ENCODE results near the gene DOCK2.
A peak's percentile ranks its signal among the peaks of the same experiment; 100 is the strongest.

The DOCK2 gene

DNA sequence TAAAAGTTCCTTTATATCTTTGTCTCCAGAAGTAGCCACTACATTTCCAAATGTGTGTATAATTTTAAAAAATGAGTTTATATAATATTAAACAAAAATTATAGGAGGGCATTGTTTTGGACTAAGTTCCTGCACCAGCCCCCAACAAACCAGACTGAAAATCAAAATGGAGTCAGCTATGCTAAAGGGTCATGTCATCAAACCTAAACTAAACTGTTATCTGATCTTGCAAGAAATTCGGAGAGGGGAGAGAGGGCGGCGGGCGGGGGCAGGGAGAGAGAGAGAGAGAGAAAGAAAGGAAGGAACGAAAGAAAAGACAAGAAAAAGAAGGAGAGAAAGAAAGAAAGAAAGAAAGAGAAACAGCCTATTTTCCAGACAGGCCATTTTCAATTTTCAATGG lies 63.5 kb downstream of the DOCK2 start:
- TF ChIP-seq, protein P1, sequence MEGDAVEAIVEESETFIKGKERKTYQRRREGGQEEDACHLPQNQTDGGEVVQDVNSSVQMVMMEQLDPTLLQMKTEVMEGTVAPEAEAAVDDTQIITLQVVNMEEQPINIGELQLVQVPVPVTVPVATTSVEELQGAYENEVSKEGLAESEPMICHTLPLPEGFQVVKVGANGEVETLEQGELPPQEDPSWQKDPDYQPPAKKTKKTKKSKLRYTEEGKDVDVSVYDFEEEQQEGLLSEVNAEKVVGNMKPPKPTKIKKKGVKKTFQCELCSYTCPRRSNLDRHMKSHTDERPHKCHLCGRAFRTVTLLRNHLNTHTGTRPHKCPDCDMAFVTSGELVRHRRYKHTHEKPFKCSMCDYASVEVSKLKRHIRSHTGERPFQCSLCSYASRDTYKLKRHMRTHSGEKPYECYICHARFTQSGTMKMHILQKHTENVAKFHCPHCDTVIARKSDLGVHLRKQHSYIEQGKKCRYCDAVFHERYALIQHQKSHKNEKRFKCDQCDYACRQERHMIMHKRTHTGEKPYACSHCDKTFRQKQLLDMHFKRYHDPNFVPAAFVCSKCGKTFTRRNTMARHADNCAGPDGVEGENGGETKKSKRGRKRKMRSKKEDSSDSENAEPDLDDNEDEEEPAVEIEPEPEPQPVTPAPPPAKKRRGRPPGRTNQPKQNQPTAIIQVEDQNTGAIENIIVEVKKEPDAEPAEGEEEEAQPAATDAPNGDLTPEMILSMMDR (IDR thresholded peaks at IDR 0.05; ENCODE audit: low read depth, low read length) = no peak
- no peak overlapping the region for H3K4me3 ChIP-seq (replicated peaks in 1 of 2; ENCODE audit: low read depth in 2 of 2, low read length in 2 of 2)
- no peak for DNase-seq (ENCODE audit: low read depth in 2 of 2)

DNA sequence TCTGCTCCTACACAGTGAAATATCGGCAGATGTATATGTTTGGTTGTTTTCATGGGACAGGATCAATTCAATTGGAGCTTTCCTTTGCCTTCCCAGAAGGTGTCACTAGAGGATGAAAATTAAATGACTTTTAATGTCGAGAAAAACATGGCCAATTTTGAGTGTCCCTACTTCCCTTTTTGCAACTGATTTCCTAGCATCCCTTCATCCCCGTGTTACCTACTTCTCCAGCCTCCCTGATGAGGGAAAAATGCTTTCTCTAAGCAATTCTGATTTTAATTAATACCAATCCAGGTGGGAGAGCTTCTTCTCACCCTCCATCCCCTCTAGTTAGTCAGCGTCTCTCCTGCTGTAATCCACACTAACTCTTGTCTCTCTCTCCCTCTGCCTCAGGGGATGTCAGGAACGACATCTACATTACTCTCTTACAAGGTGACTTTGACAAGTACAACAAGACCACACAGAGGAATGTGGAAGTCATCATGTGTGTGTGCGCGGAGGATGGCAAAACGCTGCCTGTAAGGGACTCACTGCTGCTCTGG lies 64.9 kb downstream of the DOCK2 start:
- no peak overlapping the region for H3K4me3 ChIP-seq (replicated peaks in 1 of 2; ENCODE audit: low read depth in 2 of 2, low read length in 2 of 2)
- DNase-seq (ENCODE audit: low read depth in 2 of 2) = peak; percentile 73 to 74
- TF ChIP-seq, protein P1 (IDR thresholded peaks at IDR 0.05; ENCODE audit: low read depth, low read length) = peak; percentile 47

DNA sequence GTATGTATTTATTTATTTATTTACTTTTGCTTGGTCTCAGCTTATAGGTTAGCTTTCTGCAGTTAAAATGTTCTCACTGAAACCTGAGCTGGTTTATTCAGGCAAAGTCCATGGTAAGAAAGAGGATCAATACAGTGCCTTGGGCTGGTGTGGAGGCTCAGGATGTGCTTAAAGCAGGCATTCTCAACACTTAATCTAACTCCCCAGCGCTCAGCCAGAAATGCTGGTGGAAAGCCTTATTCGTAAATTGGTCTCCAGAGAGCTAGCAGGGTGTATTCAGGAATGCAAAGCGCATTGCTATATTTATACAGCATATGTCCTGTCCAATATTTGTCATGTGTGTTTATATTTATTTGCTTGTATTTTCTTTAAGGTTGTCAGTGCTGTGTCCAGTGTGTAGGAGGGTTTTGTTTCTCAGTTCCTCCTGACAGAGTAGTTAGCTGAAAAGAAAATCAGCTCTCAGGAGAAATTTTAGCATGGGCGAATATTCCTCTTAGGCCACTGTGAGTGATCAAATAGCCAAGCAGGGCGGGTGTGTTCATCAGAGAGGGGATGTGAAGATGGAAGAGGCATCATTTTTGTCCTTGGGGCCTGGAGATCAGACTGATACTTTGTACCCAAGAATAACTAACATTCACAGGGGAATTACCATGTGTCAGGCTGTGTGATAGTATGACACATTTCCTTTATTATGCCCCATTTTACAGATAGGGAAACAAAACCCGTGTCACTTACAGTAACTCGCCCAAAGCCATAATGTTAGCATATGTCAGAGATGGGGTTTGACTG lies 65.8 kb downstream of the DOCK2 start:
- no peak overlapping the region for H3K4me3 ChIP-seq (replicated peaks in 1 of 2; ENCODE audit: low read depth in 2 of 2, low read length in 2 of 2)
- TF ChIP-seq, protein P1 (IDR thresholded peaks at IDR 0.05; ENCODE audit: low read depth, low read length) = no peak
- peak; percentile 54 to 66 for DNase-seq (ENCODE audit: low read depth in 2 of 2)

DNA sequence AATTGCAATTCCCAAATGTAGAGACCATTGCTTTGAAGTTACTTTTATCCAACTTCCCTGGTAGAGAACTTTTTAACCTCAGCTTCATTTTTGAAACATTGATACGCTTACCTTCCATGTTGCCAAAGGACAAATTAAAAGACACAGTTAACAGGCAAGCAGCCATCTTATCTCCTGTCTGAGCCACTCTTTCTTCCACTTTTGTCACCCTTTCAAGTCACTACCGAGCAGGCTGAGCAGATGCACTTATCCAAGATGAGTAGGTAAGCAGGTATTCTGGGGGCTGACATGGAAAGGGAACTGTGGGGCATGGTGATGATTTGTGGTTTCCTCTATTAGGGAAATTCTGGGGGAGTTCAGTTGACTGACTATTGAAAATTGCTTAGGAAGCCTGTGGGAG lies 66.7 kb downstream of the DOCK2 start:
- TF ChIP-seq, protein P1 (IDR thresholded peaks at IDR 0.05; ENCODE audit: low read depth, low read length) = no peak
- no peak for DNase-seq (ENCODE audit: low read depth in 2 of 2)

DNA sequence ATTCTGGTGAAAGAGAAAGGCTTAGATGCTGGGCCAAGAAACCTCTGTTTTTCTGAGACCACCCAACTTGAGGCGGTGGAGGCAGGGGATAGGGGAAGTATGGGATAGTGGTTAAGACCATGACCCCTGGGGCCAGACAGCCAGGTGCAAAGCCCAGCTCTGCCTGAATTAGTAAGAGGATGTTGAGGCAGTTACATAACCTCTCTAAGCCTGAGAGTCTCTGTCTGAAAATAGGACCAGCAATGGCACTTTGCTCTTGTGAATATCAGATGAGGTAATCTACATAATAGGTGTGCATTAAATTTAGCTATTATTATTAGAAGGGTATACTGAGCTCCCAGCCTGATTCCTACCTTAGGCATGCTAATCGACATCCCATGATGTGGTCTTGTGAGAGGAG lies 68.2 kb downstream of the DOCK2 start:
- no peak for DNase-seq (ENCODE audit: low read depth in 2 of 2)
- TF ChIP-seq, protein P1 (IDR thresholded peaks at IDR 0.05; ENCODE audit: low read depth, low read length) = no peak
- no peak overlapping the region for H3K4me3 ChIP-seq (replicated peaks in 1 of 2; ENCODE audit: low read depth in 2 of 2, low read length in 2 of 2)

More for the DNA sequence above, 66.7 kb downstream of the DOCK2 start:
- H3K4me3 ChIP-seq (replicated peaks in 1 of 2; ENCODE audit: low read depth in 2 of 2, low read length in 2 of 2) = no peak overlapping the region

DNA sequence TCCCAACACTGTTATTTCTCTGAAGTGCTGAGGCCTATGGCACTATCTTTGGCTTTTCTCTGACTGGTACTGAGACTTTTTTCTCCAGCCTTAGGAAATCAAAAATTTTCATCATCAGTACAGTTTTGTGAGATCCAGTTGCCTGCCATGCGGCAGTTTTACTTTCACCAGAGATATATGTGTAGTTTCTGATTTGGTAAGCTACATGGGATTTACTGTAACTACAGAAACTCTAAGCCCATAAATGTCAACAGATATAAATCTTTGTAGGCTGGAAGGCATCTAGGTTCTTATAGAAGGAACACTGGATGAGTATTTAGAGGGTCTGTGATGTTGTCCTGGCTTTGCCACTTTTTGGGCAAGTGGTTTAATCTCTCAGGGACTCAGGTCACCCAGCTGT lies 69.0 kb downstream of the DOCK2 start:
- no peak overlapping the region for H3K4me3 ChIP-seq (replicated peaks in 1 of 2; ENCODE audit: low read depth in 2 of 2, low read length in 2 of 2)
- TF ChIP-seq, protein P1 (IDR thresholded peaks at IDR 0.05; ENCODE audit: low read depth, low read length) = no peak
- DNase-seq (ENCODE audit: low read depth in 2 of 2) = no peak

Measured in cardiac fibroblast (primary cell).